Endothelial cell of umbilical vein (primary cell): ENCODE measurements around the gene LRG1. TPM values are rescaled to one million over a fixed set of nuclear protein-coding genes. Genes with fewer than 3 reads are reported as not detected.

Experiments used
- BruUV-seq: library from RNA; stranded (reverse); fragments of 400-500 nt; replicated peaks from 2 replicates; lab custom pipeline; 2021; lab: Mats Ljungman, UMichigan
- CTCF ChIA-PET: fragments of 300-600, 350-600 bp; sonication (Branson Sonifier 250); formaldehyde crosslinking; loops from one replicate; lab custom pipeline; 2021; ENCODE audit warnings: antibody characterized with exemption, inconsistent platforms; lab: Charles Lee
- POLR2A ChIA-PET: fragments of 300-600, 350-600 bp; sonication (Branson Sonifier 250); formaldehyde crosslinking; loops from one replicate; lab custom pipeline; 2021; ENCODE audit warnings: antibody characterized with exemption, inconsistent platforms; lab: Charles Lee
- DNase-seq: peaks from one replicate; pipeline ENCODE4 v3.0.0-alpha.2; 2011; ENCODE audit warnings: low read depth, low spot score
- FAIRE-seq: peaks from 2 replicates; lab custom pipeline; 2011; peaks lifted over from hg19 to GRCh38; lab: Jason Lieb, UNC
- H2AFZ ChIP-seq: 2 replicates; pipeline ENCODE4 v1.6.0; 2012; ENCODE audit warnings: low read depth, low read length, control low read depth, inconsistent platforms
- H3K27ac ChIP-seq: 2 replicates; pipeline ENCODE4 v1.5.1; 2011; ENCODE audit warnings: low read depth, mild to moderate bottlenecking, control low read depth, low read length, moderate library complexity; ENCODE audit not compliant: insufficient read depth
- H3K27me3 ChIP-seq, 2 experiments: 2 replicates each; pipeline versions ENCODE4 v1.6.0 to v1.6.1; 2011; ENCODE audit warnings: low read length in 2 of 2, mixed read lengths in 1 of 2; ENCODE audit not compliant: control insufficient read depth in 2 of 2, insufficient read depth in 2 of 2
- H3K36me3 ChIP-seq, 2 experiments: 2 replicates in 1 of 2; 3 replicates in 1 of 2; pipeline ENCODE4 v1.5.1; 2011; ENCODE audit warnings: low read length in 2 of 2, mild to moderate bottlenecking in 1 of 2, moderate library complexity in 1 of 2; ENCODE audit not compliant: control insufficient read depth in 2 of 2, insufficient read depth in 2 of 2; ENCODE audit errors: extremely low read depth in 1 of 2
- H3K4me1 ChIP-seq: 3 replicates; pipeline ENCODE4 v1.5.1; 2011; ENCODE audit warnings: mild to moderate bottlenecking, low read length; ENCODE audit not compliant: control insufficient read depth, insufficient read depth; ENCODE audit errors: extremely low read depth
- H3K4me2 ChIP-seq: 2 replicates; pipeline ENCODE4 v1.6.1; 2011; ENCODE audit warnings: low read length, control low read depth, mixed read lengths; ENCODE audit not compliant: insufficient read depth
- H3K4me3 ChIP-seq, 3 experiments: fragments of 200-600 bp in 1 of 3; sonication (generic), shearing (Covaris generic) in 1 of 3; replicated peaks in 1 of 3; 2 replicates each; pipeline ENCODE4 v1.5.1; 2011 to 2016; ENCODE audit warnings: control low read depth in 3 of 3, low read length in 3 of 3, mild to moderate bottlenecking in 2 of 3, inconsistent platforms in 1 of 3, low read depth in 1 of 3, moderate library complexity in 1 of 3; ENCODE audit not compliant: insufficient read depth in 1 of 3
- H3K79me2 ChIP-seq: 2 replicates; pipeline ENCODE4 v1.6.0; 2012; ENCODE audit warnings: low read length, inconsistent platforms; ENCODE audit not compliant: control insufficient read depth, insufficient read depth
- H3K9ac ChIP-seq: replicated peaks from 2 replicates; pipeline ENCODE3; 2011; ENCODE audit warnings: low read length, control low read depth; ENCODE audit not compliant: insufficient read depth; ENCODE audit errors: extremely low read depth
- H3K9me1 ChIP-seq: replicated peaks from 3 replicates; pipeline ENCODE4 v1.6.0; 2011; ENCODE audit warnings: mild to moderate bottlenecking, low read length; ENCODE audit not compliant: control insufficient read depth, insufficient read depth; ENCODE audit errors: extremely low read depth
- H3K9me3 ChIP-seq: replicated peaks from 2 replicates; pipeline ENCODE4 v1.5.1; 2012; ENCODE audit warnings: low read length, inconsistent platforms; ENCODE audit not compliant: control insufficient read depth, insufficient read depth
- H4K20me1 ChIP-seq: replicated peaks from 2 replicates; pipeline ENCODE3; 2011; ENCODE audit warnings: mild to moderate bottlenecking, low read length; ENCODE audit not compliant: control insufficient read depth, insufficient read depth; ENCODE audit errors: extremely low read depth
- JUN ChIP-seq: IDR thresholded peaks from 2 replicates; pipeline ENCODE4 v1.6.1; 2011; ENCODE audit warnings: borderline replicate concordance, low read depth; ENCODE audit not compliant: insufficient read length, insufficient read depth
- POLR2A ChIP-seq: IDR thresholded peaks from 2 replicates; pipeline ENCODE4 v1.6.1; 2012; ENCODE audit warnings: low read depth, mild to moderate bottlenecking, control low read depth, low read length
- dilution Hi-C: fragments of 300-500 bp; cut with MboI; formaldehyde crosslinking; loops from one replicate; pipeline ENCODE4 v1.15.0; 2019; ENCODE audit warnings: low sequenced_read_pairs; ENCODE audit not compliant: extremely low pct_ligation_motif_present
- intact Hi-C: fragments of 100-400 bp; cut with micrococcal nuclease; formaldehyde crosslinking; loops from one replicate; pipeline ENCODE4 v1.10.0; 2022
- polyA plus RNA-seq, 4 experiments: library from polyadenylated mRNA; depleted of rRNA in 3 of 4; stranded (reverse) in 3 of 4; unstranded in 1 of 4; fragments of >200 nt; gene quantifications; 2 replicates each; pipeline versions ENCODE4 v1.2.1 to v1.2.3, GENCODE V29; 2011 to 2012; ENCODE audit warnings: missing spikeins in 1 of 4
- total RNA-seq: library from RNA; stranded (reverse); gene quantifications from 2 replicates; pipeline ENCODE4 v1.2.3, GENCODE V29; 2021
- TF ChIP-seq, protein P1 (sequence below), 2 donors: IDR thresholded peaks; 1 replicate in 1 of 2; 2 replicates in 1 of 2; pipeline ENCODE4 v1.5.1; 2011; ENCODE audit warnings: low read length in 2 of 2, mild to moderate bottlenecking in 2 of 2, moderate library complexity in 2 of 2, control low read depth in 1 of 2, inconsistent platforms in 1 of 2, low read depth in 1 of 2; ENCODE audit not compliant: insufficient read depth in 1 of 2; ENCODE audit errors: extremely low read depth in 1 of 2

Gene LRG1
- total and polyA plus RNA-seq, 2 donors (not counting 3 experiments of a cell fraction or from before 2014, with no cell fraction given), result 0.21 to 0.31 TPM

GRCh38 chr19:4543842-4544647, 4.2 kb upstream of the LRG1 start:
- Histone ChIP-seq H4K20me1 (no peaks in the 10 kb centered on the region), H3K4me1 (peaks cover 8% of the 10 kb centered on the region), H3K27me3 (no peaks in the 10 kb centered on the region), H3K4me2 (no peak overlapping the region), H3K79me2 (no peaks in the 10 kb centered on the region), H3K9me1 (no peaks in the 10 kb centered on the region), H3K9ac (no peak overlapping the region), H3K36me3 (peaks cover 0 to 20% of the 10 kb centered on the region in 2 experiments), H3K9me3 (no peaks in the 10 kb centered on the region), H3K27ac (no peak overlapping the region), H3K4me3 (no peak overlapping the region), H2AFZ (no peak overlapping the region)
- intact Hi-C loops (no loop called here), dilution Hi-C loops (no loop called here)
- no TSS peak for BruUV-seq
- TF ChIP-seq JUN (no peak), POLR2A (no peak)
- TF ChIP-seq, protein P1, sequence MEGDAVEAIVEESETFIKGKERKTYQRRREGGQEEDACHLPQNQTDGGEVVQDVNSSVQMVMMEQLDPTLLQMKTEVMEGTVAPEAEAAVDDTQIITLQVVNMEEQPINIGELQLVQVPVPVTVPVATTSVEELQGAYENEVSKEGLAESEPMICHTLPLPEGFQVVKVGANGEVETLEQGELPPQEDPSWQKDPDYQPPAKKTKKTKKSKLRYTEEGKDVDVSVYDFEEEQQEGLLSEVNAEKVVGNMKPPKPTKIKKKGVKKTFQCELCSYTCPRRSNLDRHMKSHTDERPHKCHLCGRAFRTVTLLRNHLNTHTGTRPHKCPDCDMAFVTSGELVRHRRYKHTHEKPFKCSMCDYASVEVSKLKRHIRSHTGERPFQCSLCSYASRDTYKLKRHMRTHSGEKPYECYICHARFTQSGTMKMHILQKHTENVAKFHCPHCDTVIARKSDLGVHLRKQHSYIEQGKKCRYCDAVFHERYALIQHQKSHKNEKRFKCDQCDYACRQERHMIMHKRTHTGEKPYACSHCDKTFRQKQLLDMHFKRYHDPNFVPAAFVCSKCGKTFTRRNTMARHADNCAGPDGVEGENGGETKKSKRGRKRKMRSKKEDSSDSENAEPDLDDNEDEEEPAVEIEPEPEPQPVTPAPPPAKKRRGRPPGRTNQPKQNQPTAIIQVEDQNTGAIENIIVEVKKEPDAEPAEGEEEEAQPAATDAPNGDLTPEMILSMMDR (IDR thresholded peaks at IDR 0.05; ENCODE audit: extremely low read depth in 1 of 2, insufficient read depth in 1 of 2, low read depth in 1 of 2, low read length in 2 of 2), result no peak
- ChIA-PET POLR2A (no interaction called here), CTCF (interaction anchor here (1.2 kb wide), 1 partner anchor 93 kb away, joined by 3 read pairs; no protein-coding TSS in a partner anchor)
- no peak for FAIRE-seq
- no peak for DNase-seq
